GDM1 (cell line): Measurements from ENCODE around the gene ABCB10.

ENCODE experiments used
- DNase-seq: peaks from one replicate; lab custom pipeline; 2025; lab: John Stamatoyannopoulos, UW

ABCB10 gene

GRCh38 chr1:229471175-229471574, 87.3 kb downstream of the ABCB10 start:
- no peak for DNase-seq

- no peak for DNase-seq
Observed at GRCh38 chr1:229470406-229471043, 88.0 kb downstream of the ABCB10 start.

- DNase-seq = no peak
Observed at GRCh38 chr1:229466887-229467286, 91.6 kb downstream of the ABCB10 start.
